Adipose tissue (tissue), 3 donors: Measurements from ENCODE around the gene DIO3. TPM values are rescaled to one million over a fixed set of nuclear protein-coding genes. Genes with fewer than 3 reads are reported as not detected.
"Not testable (repeated sequence)": the region's sequence is repeated elsewhere in the genome, so short reads cannot be mapped to it uniquely, and the experiment has no call there.

ENCODE experiments used
- H3K27ac ChIP-seq: one replicate; pipeline ENCODE4 v1.5.1; 2013; ENCODE audit warnings: low read depth, low read length
- WGBS, 3 donors: extraction: QIAGEN DNeasy Blood & Tissue Kit; methylation state at CpG; one replicate each; pipeline ENCODE4 v1.1.7; 2013; 5-methylcytosine and 5-hydroxymethylcytosine counted together
- polyA plus RNA-seq, 3 donors: library from polyadenylated mRNA; stranded (reverse); fragments of 200-250 nt; gene quantifications; one replicate each; pipeline ENCODE4 v1.2.3, GENCODE V29; 2013
- donor health status: healthy with polysubstance abuse.
- donor health status: Bipolar disorder and iron deficiency.
- donor health status: healthy.

The DIO3 gene
- polyA plus RNA-seq, 3 donors = 1.0 to 13.5 (median 9.7) TPM

- 84 to 86% (median 85%) methylated on average over 11 of the region's 11 CpGs for WGBS, 3 donors
- no peak overlapping the region for H3K27ac ChIP-seq
Observed at GRCh38 chr14:101539880-101540279, 21.4 kb upstream of the DIO3 start.

GRCh38 chr14:101540481-101541462 lies 20.5 kb upstream of the DIO3 start:
- 92 to 93% (median 92%) methylated on average over 22 of the region's 22 CpGs for WGBS, 3 donors
- no peak overlapping the region for H3K27ac ChIP-seq

GRCh38 chr14:101542391-101542790 lies 18.9 kb upstream of the DIO3 start:
- H3K27ac ChIP-seq = no peak overlapping the region
- WGBS, 3 donors = 58 to 78% (median 76%) methylated on average over 9 of the region's 9 CpGs

- WGBS, 3 donors = 94 to 96% (median 96%) methylated on average over 16 of the region's 16 CpGs
Observed at GRCh38 chr14:101543814-101544213, 17.5 kb upstream of the DIO3 start.

GRCh38 chr14:101544550-101544949 lies 16.7 kb upstream of the DIO3 start:
- H3K27ac ChIP-seq = no peak overlapping the region
- WGBS, 3 donors = 76 to 84% (median 83%) methylated on average over 9 of the region's 9 CpGs

More at GRCh38 chr14:101543814-101544213, 17.5 kb upstream of the DIO3 start:
- no peak overlapping the region for H3K27ac ChIP-seq

- no peak overlapping the region for H3K27ac ChIP-seq
- WGBS, 3 donors = 81 to 86% (median 82%) methylated on average over 11 of the region's 11 CpGs
Observed at GRCh38 chr14:101546706-101547105, 14.6 kb upstream of the DIO3 start.

- H3K27ac ChIP-seq = no peak overlapping the region
- WGBS, 3 donors = 82 to 89% (median 88%) methylated on average over 10 of the region's 10 CpGs
Observed at GRCh38 chr14:101547107-101547738, 14.1 kb upstream of the DIO3 start.

- H3K27ac ChIP-seq = no peak overlapping the region
- 59 to 65% (median 64%) methylated on average over 16 of the region's 16 CpGs for WGBS, 3 donors
Observed at GRCh38 chr14:101547961-101548669, 13.2 kb upstream of the DIO3 start.

GRCh38 chr14:101548710-101549109 lies 12.6 kb upstream of the DIO3 start:
- H3K27ac ChIP-seq = no peak overlapping the region
- whole genome bisulfite sequencing, 3 donors = 74 to 86% (median 85%) methylated on average over 3 to 5 of the region's 5 CpGs

- 89 to 90% (median 90%) methylated on average over 18 of the region's 18 CpGs for WGBS, 3 donors
- no peak overlapping the region for H3K27ac ChIP-seq
Observed at GRCh38 chr14:101549154-101549553, 12.1 kb upstream of the DIO3 start.

GRCh38 chr14:101550202-101550912 lies 10.9 kb upstream of the DIO3 start:
- WGBS, 3 donors = 85 to 96% (median 87%) methylated on average over 5 of the region's 5 CpGs
- H3K27ac ChIP-seq = not testable (repeated sequence)

- H3K27ac ChIP-seq = no peak overlapping the region
- 85 to 87% (median 87%) methylated on average over 24 of the region's 24 CpGs for WGBS, 3 donors
Observed at GRCh38 chr14:101551729-101552595, 9.3 kb upstream of the DIO3 start.

GRCh38 chr14:101552786-101553231 lies 8.5 kb upstream of the DIO3 start:
- no peak overlapping the region for H3K27ac ChIP-seq
- 81 to 83% (median 82%) methylated on average over 9 of the region's 9 CpGs for WGBS, 3 donors

GRCh38 chr14:101553393-101553792 lies 7.9 kb upstream of the DIO3 start:
- WGBS, 3 donors = 71 to 96% (median 81%) methylated on average over 1 of the region's 1 CpG
- no peak overlapping the region for H3K27ac ChIP-seq

GRCh38 chr14:101553931-101554330 lies 7.4 kb upstream of the DIO3 start:
- no peak overlapping the region for H3K27ac ChIP-seq
- 88 to 91% (median 89%) methylated on average over 6 of the region's 6 CpGs for WGBS, 3 donors

GRCh38 chr14:101554991-101555668 lies 6.2 kb upstream of the DIO3 start:
- WGBS, 3 donors = 49 to 86% (median 85%) methylated on average over 20 of the region's 20 CpGs
- no peak overlapping the region for H3K27ac ChIP-seq

- H3K27ac ChIP-seq = not testable (repeated sequence)
- 81 to 94% (median 88%) methylated on average over 5 of the region's 5 CpGs for WGBS, 3 donors
Observed at GRCh38 chr14:101555669-101556043, 5.6 kb upstream of the DIO3 start.
